CD4-positive, alpha-beta T cell (primary cell): ENCODE results near the gene VWA5A. TPM values are rescaled to one million over a fixed set of nuclear protein-coding genes. Genes with fewer than 3 reads are reported as not detected.

ENCODE experiments used
- ATAC-seq: fragments of 200-7000 bp; cut with Tn5 transposase; one replicate; pipeline ENCODE4 v1.10.0; 2022; ENCODE audit warnings: mild to moderate bottlenecking; ENCODE audit not compliant: poor library complexity
- CTCF ChIA-PET: fragments of 350-600 bp; sonication (Branson Sonifier 250); formaldehyde crosslinking; loops from one replicate; lab custom pipeline; 2021; ENCODE audit warnings: antibody characterized with exemption, inconsistent platforms; lab: Charles Lee
- POLR2A ChIA-PET: fragments of 350-600 bp; sonication (Branson Sonifier 250); formaldehyde crosslinking; loops from one replicate; lab custom pipeline; 2021; ENCODE audit warnings: antibody characterized with exemption, inconsistent platforms; lab: Charles Lee
- DNase-seq, 14 experiments: peaks; one replicate each; pipeline ENCODE4 v3.0.0-alpha.2; 2013 to 2020; ENCODE audit warnings: mixed read lengths in 2 of 14
- H3K27ac ChIP-seq, 2 donors: one replicate each; pipeline versions ENCODE4 v1.5.1 to v1.7.0; 2013; ENCODE audit warnings: low read length in 2 of 2, low read depth in 1 of 2, mild to moderate bottlenecking in 1 of 2
- H3K27me3 ChIP-seq, 2 experiments: 1 replicate in 1 of 2; 2 replicates in 1 of 2; pipeline versions ENCODE4 v1.6.1 to v1.7.0; 2013; ENCODE audit warnings: low read length in 2 of 2, control low read depth in 1 of 2, mild to moderate bottlenecking in 1 of 2, moderate library complexity in 1 of 2; ENCODE audit not compliant: insufficient read depth in 2 of 2, control insufficient read depth in 1 of 2
- H3K36me3 ChIP-seq: one replicate; pipeline ENCODE4 v1.6.1; 2013; ENCODE audit warnings: low read length, control low read depth; ENCODE audit not compliant: insufficient read depth
- H3K4me1 ChIP-seq: one replicate; pipeline ENCODE4 v1.6.1; 2013; ENCODE audit warnings: low read length, control low read depth; ENCODE audit not compliant: insufficient read depth
- H3K4me3 ChIP-seq: one replicate; pipeline ENCODE4 v1.5.1; 2013; ENCODE audit warnings: mild to moderate bottlenecking, low read length, moderate library complexity
- H3K9me3 ChIP-seq, 2 experiments: 1 replicate in 1 of 2; 2 replicates in 1 of 2; pipeline versions ENCODE4 v1.6.1 to v1.7.0; 2013; ENCODE audit warnings: low read length in 2 of 2, mild to moderate bottlenecking in 2 of 2, control low read depth in 1 of 2, moderate library complexity in 1 of 2; ENCODE audit not compliant: control insufficient read depth in 1 of 2, insufficient read depth in 1 of 2
- H3K27ac Mint-ChIP-seq: one replicate; pipeline ENCODE4 v1.8.0; 2020; ENCODE audit warnings: mixed read lengths
- H3K27me3 Mint-ChIP-seq: one replicate; pipeline ENCODE4 v1.8.0; 2021; ENCODE audit warnings: mixed read lengths
- H3K36me3 Mint-ChIP-seq: one replicate; pipeline ENCODE4 v1.8.0; 2021; ENCODE audit warnings: low read depth, mixed read lengths
- H3K4me1 Mint-ChIP-seq: one replicate; pipeline ENCODE4 v1.8.0; 2021; ENCODE audit warnings: low read depth, mixed read lengths
- H3K4me3 Mint-ChIP-seq: one replicate; pipeline ENCODE4 v1.8.0; 2020; ENCODE audit warnings: mild to moderate bottlenecking, mixed read lengths
- H3K9me3 Mint-ChIP-seq: one replicate; pipeline ENCODE4 v1.8.0; 2020; ENCODE audit warnings: mixed read lengths
- intact Hi-C, 2 experiments: fragments of 100-400 bp; cut with DNase I in 1 of 2; cut with micrococcal nuclease in 1 of 2; formaldehyde crosslinking; loops; one replicate each; pipeline versions ENCODE4 v1.15.1 to v1.9.0; 2023 to 2025; cut with DNase I, micrococcal nuclease
- total RNA-seq, 174 experiments: library from RNA in 2 of 174; stranded (reverse) in 2 of 174; gene quantifications; one replicate each; pipeline ENCODE4 v1.2.3 and lab custom pipeline; 2021 to 2026
- TF ChIP-seq, protein P1 (sequence below): fragments of 200-600 bp; IDR thresholded peaks from one replicate; pipeline ENCODE4 v1.8.0; 2022; ENCODE audit warnings: antibody characterized with exemption, mild to moderate bottlenecking

VWA5A gene
- total RNA-seq, 2 experiments from 2014 or later: 5.1 to 5.6 TPM

DNA sequence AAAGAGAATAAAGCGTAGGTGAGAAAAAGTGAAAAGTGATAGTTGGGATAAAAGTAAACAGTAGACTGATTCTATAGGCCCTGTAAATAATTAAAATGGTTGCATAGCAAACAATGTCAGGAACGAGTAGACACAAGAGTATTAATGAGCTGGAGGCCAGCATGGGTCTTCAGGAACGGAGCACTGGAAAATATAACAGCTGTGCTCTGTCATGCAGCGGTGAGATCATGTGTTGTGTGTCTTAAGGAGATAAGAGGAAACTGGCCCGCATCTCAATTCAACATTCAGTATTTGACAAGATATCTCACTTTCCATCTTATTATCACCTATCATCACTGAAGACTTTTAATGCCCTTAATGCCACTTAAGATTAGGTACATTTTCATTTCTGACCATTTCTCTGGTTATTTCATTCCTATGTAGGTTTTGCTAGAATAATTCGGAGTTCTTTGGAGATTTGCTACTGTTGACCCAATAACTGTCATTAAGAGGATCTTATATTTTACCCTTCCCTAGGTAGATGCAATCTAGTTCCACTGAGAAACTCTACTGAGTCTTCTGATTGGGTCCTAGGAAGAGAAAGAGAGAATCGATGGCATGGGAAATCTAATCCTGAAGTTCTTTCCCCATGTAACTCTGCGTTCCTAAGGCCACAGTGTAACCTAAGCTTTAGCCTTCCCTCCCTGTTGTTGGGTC lies 35.5 kb upstream of the VWA5A start:
- Histone ChIP-seq H3K27me3 (peaks cover 17 to 19% of the 10 kb centered on the region in 2 experiments), H3K36me3 (no peaks in the 10 kb centered on the region), H3K4me3 (no peak overlapping the region), H3K4me1 (peaks cover 8% of the 10 kb centered on the region), H3K27ac (no peak overlapping the region), H3K9me3 (no peaks in the 10 kb centered on the region)
- H3K4me1 Mint-ChIP-seq: peaks cover 9% of the 10 kb centered on the region
- no peak for DNase-seq
- CTCF ChIA-PET: no interaction called here
- POLR2A ChIA-PET: no interaction called here
- H3K36me3 Mint-ChIP-seq: no peaks in the 10 kb centered on the region
- intact Hi-C loops: no loop called here
- ATAC-seq: no peak
- H3K9me3 Mint-ChIP-seq: no peaks in the 10 kb centered on the region
- TF ChIP-seq, protein P1, sequence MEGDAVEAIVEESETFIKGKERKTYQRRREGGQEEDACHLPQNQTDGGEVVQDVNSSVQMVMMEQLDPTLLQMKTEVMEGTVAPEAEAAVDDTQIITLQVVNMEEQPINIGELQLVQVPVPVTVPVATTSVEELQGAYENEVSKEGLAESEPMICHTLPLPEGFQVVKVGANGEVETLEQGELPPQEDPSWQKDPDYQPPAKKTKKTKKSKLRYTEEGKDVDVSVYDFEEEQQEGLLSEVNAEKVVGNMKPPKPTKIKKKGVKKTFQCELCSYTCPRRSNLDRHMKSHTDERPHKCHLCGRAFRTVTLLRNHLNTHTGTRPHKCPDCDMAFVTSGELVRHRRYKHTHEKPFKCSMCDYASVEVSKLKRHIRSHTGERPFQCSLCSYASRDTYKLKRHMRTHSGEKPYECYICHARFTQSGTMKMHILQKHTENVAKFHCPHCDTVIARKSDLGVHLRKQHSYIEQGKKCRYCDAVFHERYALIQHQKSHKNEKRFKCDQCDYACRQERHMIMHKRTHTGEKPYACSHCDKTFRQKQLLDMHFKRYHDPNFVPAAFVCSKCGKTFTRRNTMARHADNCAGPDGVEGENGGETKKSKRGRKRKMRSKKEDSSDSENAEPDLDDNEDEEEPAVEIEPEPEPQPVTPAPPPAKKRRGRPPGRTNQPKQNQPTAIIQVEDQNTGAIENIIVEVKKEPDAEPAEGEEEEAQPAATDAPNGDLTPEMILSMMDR: no peak
- no peak overlapping the region for H3K4me3 Mint-ChIP-seq
- H3K27ac Mint-ChIP-seq: no peak overlapping the region
- H3K27me3 Mint-ChIP-seq: peaks cover 61% of the 10 kb centered on the region

DNA sequence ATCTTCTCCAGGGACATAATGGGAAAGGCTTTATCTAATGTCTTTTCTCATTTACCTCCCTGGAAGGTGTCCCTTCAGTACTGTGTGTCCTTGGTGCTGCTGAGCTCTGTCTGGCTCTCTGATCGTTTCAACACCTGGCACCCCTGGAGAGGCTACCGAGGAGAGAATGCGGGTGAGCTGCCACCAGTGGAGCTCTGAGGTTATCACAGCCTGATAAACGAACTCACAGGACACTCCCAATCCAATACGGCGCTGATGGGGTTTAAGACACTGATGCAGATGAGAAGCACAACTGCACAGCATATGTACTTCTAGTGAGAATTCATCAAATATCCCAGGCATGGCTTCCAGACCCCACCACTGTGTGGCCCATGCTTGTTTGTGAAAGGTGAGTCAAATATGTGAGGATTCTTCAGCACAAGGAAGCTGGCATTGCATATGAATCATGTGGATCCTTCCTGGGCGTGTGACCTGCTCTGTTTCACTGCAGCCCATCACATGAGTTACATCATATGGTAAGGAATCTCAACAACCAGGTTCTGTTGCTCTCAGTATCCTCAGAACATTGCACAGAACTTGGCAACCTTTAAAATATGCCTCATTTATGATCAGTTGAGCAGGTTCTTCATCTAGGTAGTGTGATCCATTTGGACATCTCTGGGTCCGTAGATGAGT lies 34.8 kb upstream of the VWA5A start:
- DNase-seq (no peak), ATAC-seq (no peak)
- H3K4me1 ChIP-seq: peaks cover 8% of the 10 kb centered on the region
- peaks cover 9% of the 10 kb centered on the region for H3K4me1 Mint-ChIP-seq
- no peak overlapping the region for H3K4me3 Mint-ChIP-seq
- no peaks in the 10 kb centered on the region for H3K36me3 ChIP-seq
- H3K27me3 Mint-ChIP-seq: peaks cover 61% of the 10 kb centered on the region
- H3K9me3 ChIP-seq: no peaks in the 10 kb centered on the region
- H3K27me3 ChIP-seq: peaks cover 17% of the 10 kb centered on the region in 2 experiments
- H3K27ac ChIP-seq: no peak overlapping the region
- intact Hi-C loops: no loop called here
- POLR2A ChIA-PET: no interaction called here
- CTCF ChIA-PET: no interaction called here
- H3K36me3 Mint-ChIP-seq: no peaks in the 10 kb centered on the region
- no peak overlapping the region for H3K27ac Mint-ChIP-seq
- TF ChIP-seq, protein P1: no peak
- no peak overlapping the region for H3K4me3 ChIP-seq
- no peaks in the 10 kb centered on the region for H3K9me3 Mint-ChIP-seq

DNA sequence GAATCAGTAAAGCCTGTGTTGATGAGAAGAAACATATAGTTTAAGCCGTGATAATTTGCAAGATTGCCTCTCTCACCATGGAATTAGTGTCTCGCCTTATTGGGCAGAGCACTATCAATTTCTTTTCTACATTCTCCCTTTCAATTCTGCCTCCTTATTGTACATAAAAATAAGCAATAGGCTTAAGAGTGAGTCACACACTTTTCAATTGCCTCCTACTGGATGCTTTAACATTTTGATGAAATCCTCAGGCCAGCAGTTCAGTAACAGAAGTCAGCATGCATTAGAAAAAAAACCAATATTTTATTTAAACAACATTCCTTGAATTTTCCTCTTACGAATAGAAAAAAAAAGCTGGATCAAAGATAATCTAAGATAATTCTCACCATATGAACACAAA lies 33.8 kb upstream of the VWA5A start:
- H3K27me3 ChIP-seq: peaks cover 8 to 11% of the 10 kb centered on the region in 2 experiments
- no peak overlapping the region for H3K4me3 ChIP-seq
- no peak for ATAC-seq
- CTCF ChIA-PET: no interaction called here
- TF ChIP-seq, protein P1: no peak
- no peaks in the 10 kb centered on the region for H3K4me1 ChIP-seq
- intact Hi-C loops: no loop called here
- Mint-ChIP-seq H3K4me1 (peaks cover 3% of the 10 kb centered on the region), H3K27me3 (peaks cover 57% of the 10 kb centered on the region), H3K9me3 (no peaks in the 10 kb centered on the region), H3K27ac (no peak overlapping the region), H3K36me3 (no peaks in the 10 kb centered on the region), H3K4me3 (no peak overlapping the region)
- no peaks in the 10 kb centered on the region for H3K36me3 ChIP-seq
- POLR2A ChIA-PET: interaction anchor here (0.6 to 1.0 kb wide), 2 partner anchors 33 to 34 kb away, joined by 3 to 4 read pairs; partner anchors contain the start of gene VWA5A
- no peaks in the 10 kb centered on the region for H3K9me3 ChIP-seq
- DNase-seq: no peak
- no peak overlapping the region for H3K27ac ChIP-seq
